Endothelial cell (in vitro differentiated cells): ENCODE results near the gene LRG1. TPM values are rescaled to one million over a fixed set of nuclear protein-coding genes. Genes with fewer than 3 reads are reported as not detected.
A peak's percentile ranks its signal among the peaks of the same experiment; 100 is the strongest.

Experiments used
- DNase-seq: peaks from one replicate; pipeline ENCODE4 v3.0.0; 2021; ENCODE audit warnings: low spot score
- H3K27ac Mint-ChIP-seq: one replicate; pipeline ENCODE4 v1.8.0; 2021; ENCODE audit warnings: mixed read lengths, inconsistent platforms; ENCODE audit not compliant: unreplicated experiment
- H3K27me3 Mint-ChIP-seq: one replicate; pipeline ENCODE4 v1.8.0; 2021; ENCODE audit warnings: mild to moderate bottlenecking, moderate library complexity, mixed read lengths, inconsistent platforms; ENCODE audit not compliant: unreplicated experiment
- H3K36me3 Mint-ChIP-seq: one replicate; pipeline ENCODE4 v1.8.0; 2021; ENCODE audit warnings: mild to moderate bottlenecking, low read depth, mixed read lengths, inconsistent platforms; ENCODE audit not compliant: unreplicated experiment
- H3K4me1 Mint-ChIP-seq: one replicate; pipeline ENCODE4 v1.8.0; 2021; ENCODE audit warnings: mild to moderate bottlenecking, mixed read lengths, inconsistent platforms; ENCODE audit not compliant: unreplicated experiment
- H3K4me3 Mint-ChIP-seq: one replicate; pipeline ENCODE4 v1.8.0; 2021; ENCODE audit warnings: mild to moderate bottlenecking, mixed read lengths, inconsistent platforms; ENCODE audit not compliant: unreplicated experiment
- H3K9me3 Mint-ChIP-seq: one replicate; pipeline ENCODE4 v1.8.0; 2021; ENCODE audit warnings: mixed read lengths, inconsistent platforms; ENCODE audit not compliant: unreplicated experiment
- total RNA-seq: library from RNA; stranded (reverse); fragmentation: NEBNext Ultra II Directional; extraction: Animal tissue kit (Norgen Biotek cat#: 25700); gene quantifications from one replicate; pipeline ENCODE4 v1.2.1, GENCODE V29; 2021; ENCODE audit not compliant: unreplicated experiment
- TF ChIP-seq, protein P1 (sequence below): fragments of 200-600 bp; sonication (generic); IDR thresholded peaks from one replicate; pipeline ENCODE4 v1.5.0; 2021; ENCODE audit warnings: antibody characterized with exemption; ENCODE audit not compliant: unreplicated experiment

The LRG1 gene
- total RNA-seq, 1 donor from 2014 or later = 2.2 TPM

DNA sequence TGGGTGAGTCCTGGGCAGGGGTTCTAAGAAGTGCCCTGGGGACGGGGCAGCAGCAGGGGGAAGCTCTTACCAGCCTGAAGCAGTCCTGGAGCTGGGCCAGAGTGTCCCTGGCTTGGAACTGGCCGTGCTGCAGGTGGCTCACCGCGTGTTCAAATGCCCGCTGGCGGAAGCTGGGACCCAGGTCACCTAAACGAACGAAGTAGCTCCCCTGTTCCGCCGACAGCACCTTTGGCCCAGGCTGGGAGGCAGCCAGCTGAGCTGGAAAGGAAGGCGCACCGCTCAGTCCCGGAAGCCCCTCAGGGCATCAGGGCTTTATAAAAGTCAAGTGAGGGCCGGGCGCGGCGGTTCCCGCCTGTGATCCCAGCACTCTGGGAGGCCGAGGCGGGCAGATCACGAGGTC is 31.1 kb downstream of the LRG1 start:
- Mint-ChIP-seq H3K9me3 (no peaks in the 10 kb centered on the region), H3K27me3 (peaks cover 25% of the 10 kb centered on the region), H3K27ac (no peak overlapping the region), H3K36me3 (peaks cover 18% of the 10 kb centered on the region), H3K4me1 (peaks cover 4% of the 10 kb centered on the region), H3K4me3 (no peak overlapping the region)
- no peak for DNase-seq
- TF ChIP-seq, protein P1, sequence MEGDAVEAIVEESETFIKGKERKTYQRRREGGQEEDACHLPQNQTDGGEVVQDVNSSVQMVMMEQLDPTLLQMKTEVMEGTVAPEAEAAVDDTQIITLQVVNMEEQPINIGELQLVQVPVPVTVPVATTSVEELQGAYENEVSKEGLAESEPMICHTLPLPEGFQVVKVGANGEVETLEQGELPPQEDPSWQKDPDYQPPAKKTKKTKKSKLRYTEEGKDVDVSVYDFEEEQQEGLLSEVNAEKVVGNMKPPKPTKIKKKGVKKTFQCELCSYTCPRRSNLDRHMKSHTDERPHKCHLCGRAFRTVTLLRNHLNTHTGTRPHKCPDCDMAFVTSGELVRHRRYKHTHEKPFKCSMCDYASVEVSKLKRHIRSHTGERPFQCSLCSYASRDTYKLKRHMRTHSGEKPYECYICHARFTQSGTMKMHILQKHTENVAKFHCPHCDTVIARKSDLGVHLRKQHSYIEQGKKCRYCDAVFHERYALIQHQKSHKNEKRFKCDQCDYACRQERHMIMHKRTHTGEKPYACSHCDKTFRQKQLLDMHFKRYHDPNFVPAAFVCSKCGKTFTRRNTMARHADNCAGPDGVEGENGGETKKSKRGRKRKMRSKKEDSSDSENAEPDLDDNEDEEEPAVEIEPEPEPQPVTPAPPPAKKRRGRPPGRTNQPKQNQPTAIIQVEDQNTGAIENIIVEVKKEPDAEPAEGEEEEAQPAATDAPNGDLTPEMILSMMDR = no peak

DNA sequence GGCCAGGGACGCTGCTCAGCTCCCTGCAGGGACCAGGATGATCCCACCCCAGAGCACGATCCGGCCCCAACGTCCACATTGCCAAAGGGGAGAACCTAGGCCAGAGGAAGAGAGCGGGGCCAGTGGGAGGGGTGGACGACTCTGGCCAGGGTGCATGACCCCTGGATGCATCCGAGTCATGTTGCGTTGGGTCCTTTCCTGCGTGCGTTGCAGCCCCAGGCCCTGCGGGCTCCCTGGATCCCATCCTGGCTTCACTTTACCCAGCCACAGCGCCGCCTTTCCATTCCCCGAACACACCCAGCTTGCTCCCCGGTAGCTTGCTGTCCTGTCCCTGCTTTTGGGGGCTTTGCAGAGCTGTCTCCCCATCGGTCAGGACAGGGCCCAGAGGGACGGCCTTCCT is 32.0 kb downstream of the LRG1 start:
- Mint-ChIP-seq H3K27me3 (peaks cover 24% of the 10 kb centered on the region), H3K36me3 (peaks cover 18% of the 10 kb centered on the region), H3K4me3 (no peak overlapping the region), H3K4me1 (peaks cover 4% of the 10 kb centered on the region), H3K27ac (no peak overlapping the region), H3K9me3 (no peaks in the 10 kb centered on the region)
- TF ChIP-seq, protein P1 = no peak
- no peak for DNase-seq

DNA sequence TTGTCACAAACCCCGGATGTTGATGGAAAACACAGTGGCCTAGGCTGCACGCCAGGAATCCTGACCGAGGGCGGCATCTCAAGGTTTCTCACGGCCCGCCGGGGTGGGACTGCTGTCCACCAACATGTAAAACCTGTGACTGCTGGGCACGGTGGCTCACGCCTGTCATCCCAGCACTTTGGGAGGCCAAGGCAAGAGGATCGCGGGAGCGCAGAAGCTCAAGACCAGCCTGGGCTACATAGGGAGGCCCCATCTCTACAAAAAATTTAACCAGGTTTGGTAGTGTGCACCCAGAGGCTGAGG is 32.7 kb downstream of the LRG1 start:
- Mint-ChIP-seq H3K27me3 (peaks cover 26% of the 10 kb centered on the region), H3K4me3 (no peak overlapping the region), H3K27ac (no peak overlapping the region), H3K4me1 (peaks cover 4% of the 10 kb centered on the region), H3K36me3 (peaks cover 20% of the 10 kb centered on the region), H3K9me3 (no peaks in the 10 kb centered on the region)
- TF ChIP-seq, protein P1 = no peak
- DNase-seq = no peak

DNA sequence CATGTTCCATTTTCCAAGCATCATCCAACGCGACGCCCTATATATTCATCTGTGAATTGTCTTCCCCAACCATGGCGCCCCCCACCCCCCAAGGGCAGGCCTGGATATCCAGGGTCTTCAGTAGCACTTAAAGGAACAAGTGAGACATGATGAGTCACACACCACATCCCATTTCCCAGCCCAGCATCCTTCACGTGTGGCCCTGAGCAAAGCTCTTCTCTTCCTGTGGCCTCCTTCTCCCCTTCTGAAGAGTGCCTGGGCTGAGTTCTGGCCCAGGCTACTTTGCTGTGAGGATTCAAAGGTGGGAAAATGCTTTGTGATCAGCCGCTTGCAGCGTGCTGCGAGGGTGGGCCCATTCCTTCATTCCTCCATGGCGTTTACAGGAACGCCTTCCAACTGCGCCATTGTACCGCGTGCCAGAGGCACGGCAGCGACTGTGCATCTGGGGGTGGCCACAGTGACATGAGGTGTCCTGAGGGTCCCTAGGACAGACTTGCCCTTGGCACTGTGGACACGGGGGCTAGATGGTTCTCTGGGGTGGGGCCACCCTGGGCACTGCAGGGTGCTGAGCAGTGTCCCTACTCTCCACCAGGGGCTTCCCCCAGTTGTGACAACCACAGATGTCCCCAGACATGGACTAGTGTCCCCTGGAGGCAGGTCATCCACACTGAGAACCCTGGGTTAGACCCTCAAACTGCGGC is 33.2 kb downstream of the LRG1 start:
- Mint-ChIP-seq H3K36me3 (peaks cover 22% of the 10 kb centered on the region), H3K4me3 (peak overlapping the region; percentile 73), H3K4me1 (peaks cover 4% of the 10 kb centered on the region), H3K27me3 (peaks cover 27% of the 10 kb centered on the region), H3K9me3 (no peaks in the 10 kb centered on the region), H3K27ac (peak overlapping the region; percentile 74)
- TF ChIP-seq, protein P1 = no peak
- DNase-seq = no peak

DNA sequence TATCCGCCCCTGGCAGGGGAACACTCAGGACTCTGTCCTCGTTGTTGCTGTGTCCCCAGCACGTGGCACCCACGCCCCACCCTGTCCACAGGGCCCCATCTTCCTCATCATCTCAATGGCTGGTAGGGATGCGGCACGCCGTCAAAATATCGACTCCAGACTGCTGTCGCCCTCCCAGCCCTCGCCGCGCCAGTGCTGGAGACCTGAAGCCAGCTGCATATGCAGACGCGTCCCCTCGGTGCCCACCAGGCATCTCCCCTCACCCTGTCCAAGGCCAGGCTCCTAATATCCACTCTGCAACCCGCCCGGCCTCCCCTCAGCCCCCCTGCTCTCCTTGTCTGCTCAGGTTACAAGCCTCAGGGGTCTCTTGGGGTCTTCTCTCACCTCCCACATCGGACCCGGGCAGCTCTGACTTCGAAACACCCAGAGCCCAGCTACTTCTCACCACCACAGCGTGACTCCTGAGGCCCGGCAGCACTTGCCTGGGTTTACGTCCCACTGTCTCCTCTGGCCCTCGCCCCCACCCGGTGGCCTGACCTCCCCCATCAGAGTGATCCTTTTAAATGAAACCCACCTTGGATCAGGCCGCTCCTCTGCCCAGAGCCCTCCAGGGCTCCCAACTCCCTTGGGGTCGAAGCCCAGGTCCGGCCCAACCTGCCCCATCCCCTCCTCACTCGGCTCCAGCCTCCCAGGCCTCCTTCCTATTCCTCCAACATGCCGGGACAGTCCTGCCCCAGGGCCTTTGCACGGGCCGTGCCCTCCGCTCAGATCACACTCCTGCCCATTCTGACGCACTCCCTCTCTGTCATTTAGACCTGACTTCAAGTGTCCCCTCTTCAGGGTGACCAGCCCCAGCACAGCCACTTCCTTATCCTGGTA is 34.0 kb downstream of the LRG1 start:
- H3K27ac Mint-ChIP-seq = peak overlapping the region; percentile 74
- H3K36me3 Mint-ChIP-seq = peaks cover 22% of the 10 kb centered on the region
- H3K27me3 Mint-ChIP-seq = peaks cover 27% of the 10 kb centered on the region
- TF ChIP-seq, protein P1 = no peak
- H3K9me3 Mint-ChIP-seq = no peaks in the 10 kb centered on the region
- no peak for DNase-seq
- H3K4me3 Mint-ChIP-seq = peak overlapping the region; percentile 73
- H3K4me1 Mint-ChIP-seq = peaks cover 4% of the 10 kb centered on the region
